Suprapubic skin (tissue), 4 donors: Measurements from ENCODE around the gene CFL1.

Experiments
- POLR2A ChIP-seq, 2 donors: fragments of 450-650 bp; IDR thresholded peaks; one replicate each; pipeline ENCODE4 v1.6.1; 2017; ENCODE audit warnings: antibody characterized with exemption in 2 of 2, mild to moderate bottlenecking in 2 of 2, moderate library complexity in 2 of 2
- POLR2AphosphoS5 ChIP-seq, 3 donors: sonication (generic); formaldehyde crosslinking; IDR thresholded peaks; one replicate each; pipeline ENCODE4 v1.6.1; 2017; ENCODE audit warnings: antibody characterized with exemption in 3 of 3
- TF ChIP-seq, protein P1 (sequence below), 2 donors: fragments of 200-600 bp in 1 of 2; fragments of 450-650 bp in 1 of 2; sonication (generic) in 1 of 2; IDR thresholded peaks; one replicate each; pipeline ENCODE4 v1.5.1; 2016 to 2019; ENCODE audit warnings: antibody characterized with exemption in 2 of 2, mild to moderate bottlenecking in 1 of 2, moderate library complexity in 1 of 2

DNA sequence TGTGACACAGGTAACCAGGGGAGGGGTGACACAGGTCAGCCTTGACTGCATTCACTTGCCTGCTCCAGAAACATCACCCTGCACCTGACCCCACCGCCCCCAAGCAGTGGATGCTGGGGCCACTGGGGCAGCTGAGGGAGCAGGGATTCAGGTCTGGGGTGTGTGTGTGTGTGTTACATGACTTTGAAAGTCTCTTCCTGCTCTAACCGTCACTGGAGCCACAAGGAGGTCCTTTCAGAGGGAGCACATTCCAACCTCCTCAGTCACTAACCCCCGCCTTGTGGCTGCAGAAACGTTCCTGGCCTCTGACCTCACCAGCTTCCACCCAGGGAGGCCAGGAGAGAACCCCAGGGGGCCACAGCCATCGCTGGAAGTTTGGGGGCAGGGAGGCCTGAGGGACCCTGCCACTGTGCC, 45.1 kb upstream of the CFL1 start:
- TF ChIP-seq POLR2AphosphoS5 (IDR thresholded peaks at IDR 0.05): no peak
- TF ChIP-seq POLR2A (IDR thresholded peaks at IDR 0.05): no peak
- TF ChIP-seq, protein P1, sequence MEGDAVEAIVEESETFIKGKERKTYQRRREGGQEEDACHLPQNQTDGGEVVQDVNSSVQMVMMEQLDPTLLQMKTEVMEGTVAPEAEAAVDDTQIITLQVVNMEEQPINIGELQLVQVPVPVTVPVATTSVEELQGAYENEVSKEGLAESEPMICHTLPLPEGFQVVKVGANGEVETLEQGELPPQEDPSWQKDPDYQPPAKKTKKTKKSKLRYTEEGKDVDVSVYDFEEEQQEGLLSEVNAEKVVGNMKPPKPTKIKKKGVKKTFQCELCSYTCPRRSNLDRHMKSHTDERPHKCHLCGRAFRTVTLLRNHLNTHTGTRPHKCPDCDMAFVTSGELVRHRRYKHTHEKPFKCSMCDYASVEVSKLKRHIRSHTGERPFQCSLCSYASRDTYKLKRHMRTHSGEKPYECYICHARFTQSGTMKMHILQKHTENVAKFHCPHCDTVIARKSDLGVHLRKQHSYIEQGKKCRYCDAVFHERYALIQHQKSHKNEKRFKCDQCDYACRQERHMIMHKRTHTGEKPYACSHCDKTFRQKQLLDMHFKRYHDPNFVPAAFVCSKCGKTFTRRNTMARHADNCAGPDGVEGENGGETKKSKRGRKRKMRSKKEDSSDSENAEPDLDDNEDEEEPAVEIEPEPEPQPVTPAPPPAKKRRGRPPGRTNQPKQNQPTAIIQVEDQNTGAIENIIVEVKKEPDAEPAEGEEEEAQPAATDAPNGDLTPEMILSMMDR (IDR thresholded peaks at IDR 0.05): no peak
